SJCRH30 (cell line): ENCODE measurements around the gene FRS3. TPM values are rescaled to one million over a fixed set of nuclear protein-coding genes. Genes with fewer than 3 reads are reported as not detected.

Experiments used
- DNase-seq, 2 experiments: peaks; one replicate each; pipeline ENCODE4 v3.0.0-alpha.2; 2015 to 2020
- H3K27ac ChIP-seq: fragments of 250-450 bp; sonication (Bioruptor Pico); 2 replicates; pipeline ENCODE4 v1.5.1; 2020; ENCODE audit warnings: mild to moderate bottlenecking, moderate library complexity
- H3K27me3 ChIP-seq: fragments of 250-450 bp; sonication (Bioruptor Pico); 2 replicates; pipeline ENCODE4 v1.5.1; 2020; ENCODE audit warnings: mild to moderate bottlenecking, moderate library complexity
- H3K36me3 ChIP-seq: fragments of 250-450 bp; sonication (Bioruptor Pico); 2 replicates; pipeline ENCODE4 v1.5.1; 2020; ENCODE audit warnings: mild to moderate bottlenecking, moderate library complexity
- H3K4me1 ChIP-seq: fragments of 250-450 bp; sonication (Bioruptor Pico); 2 replicates; pipeline ENCODE4 v1.5.1; 2020; ENCODE audit warnings: mild to moderate bottlenecking, moderate library complexity
- H3K4me3 ChIP-seq: fragments of 250-450 bp; sonication (Bioruptor Pico); 2 replicates; pipeline ENCODE4 v1.5.1; 2020; ENCODE audit warnings: mild to moderate bottlenecking, moderate library complexity
- H3K9me3 ChIP-seq: fragments of 250-450 bp; sonication (Bioruptor Pico); replicated peaks from 2 replicates; pipeline ENCODE4 v1.5.1; 2020; ENCODE audit warnings: mild to moderate bottlenecking, moderate library complexity
- total RNA-seq: library from RNA; depleted of rRNA; stranded (reverse); fragments of >200 nt; shearing (Covaris generic); gene quantifications from 2 replicates; pipeline ENCODE4 v1.2.3, GENCODE V29; 2014

Gene FRS3
- total RNA-seq, 1 experiment from 2014 or later = 2.6 TPM

DNA sequence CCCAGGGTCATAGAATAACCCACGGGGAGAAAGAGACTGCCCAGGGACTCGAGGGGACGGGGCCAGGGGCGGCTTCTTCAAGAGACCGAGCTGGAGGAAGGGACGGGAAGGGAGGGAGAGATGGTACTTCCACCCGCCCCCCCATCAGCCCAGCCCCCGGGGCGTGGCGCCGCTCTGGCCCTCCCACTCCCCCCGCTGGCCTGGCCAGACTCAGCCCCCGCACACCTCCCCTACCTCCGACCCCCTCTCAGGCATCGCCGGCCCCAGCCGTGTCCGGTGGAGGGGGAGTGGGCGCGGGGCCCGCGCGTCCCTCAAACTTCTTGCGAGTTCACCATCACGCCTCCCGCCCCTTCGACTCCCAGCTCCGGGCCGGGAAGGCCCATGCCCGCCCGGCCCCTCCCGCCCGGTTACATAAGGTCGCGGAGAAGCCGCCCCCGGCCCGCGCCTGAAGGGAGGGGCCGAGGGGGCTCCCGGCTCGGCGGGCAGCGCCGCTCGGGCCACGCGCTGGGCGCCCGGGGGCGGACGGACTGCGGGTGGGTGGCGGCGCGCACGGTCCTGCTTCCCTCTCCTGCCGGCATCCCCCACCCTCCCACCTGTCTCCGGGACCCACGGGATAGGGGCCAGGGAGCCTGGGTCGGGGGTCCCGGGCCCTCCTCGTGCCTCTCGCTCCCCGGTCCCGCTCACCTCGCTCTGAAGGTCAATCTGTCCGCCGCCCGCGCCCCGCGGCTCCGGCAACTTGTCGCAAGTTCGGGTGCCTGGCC is 44.9 kb downstream of the FRS3 start:
- no peaks in the 10 kb centered on the region for H3K36me3 ChIP-seq
- peaks cover 6% of the 10 kb centered on the region; the same call in 1 of the 2 replicates for H3K4me1 ChIP-seq
- peak overlapping the region; percentile 56 for H3K4me3 ChIP-seq
- no peaks in the 10 kb centered on the region for H3K9me3 ChIP-seq
- H3K27ac ChIP-seq = no peak overlapping the region
- peak; percentile 62 to 74 for DNase-seq
- H3K27me3 ChIP-seq = 0 out of 2 replicates have a peak, but pooled peaks cover 4% of the 10 kb centered on the region

- DNase-seq = peak; percentile 79 to 84
Measured at GRCh38 chr6:41733707-41734665, 45.7 kb downstream of the FRS3 start.

DNA sequence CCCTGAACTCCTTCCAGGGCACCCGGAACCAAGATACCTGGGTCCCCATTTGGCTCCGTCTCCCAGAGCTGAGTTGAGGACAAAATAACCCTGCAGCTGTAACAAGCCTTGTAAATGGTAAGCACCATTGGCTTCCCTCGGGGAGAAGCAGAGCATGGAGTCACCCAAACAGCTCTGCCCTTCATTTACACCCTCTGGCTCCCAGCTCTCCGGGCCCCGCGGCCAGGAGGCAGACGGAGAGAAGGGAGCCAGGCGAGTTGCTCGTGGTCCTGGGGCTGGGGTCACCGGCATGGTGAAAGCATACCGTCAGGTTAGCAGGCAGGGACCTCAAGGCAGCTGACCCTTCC is 46.4 kb downstream of the FRS3 start:
- no peaks in the 10 kb centered on the region for H3K9me3 ChIP-seq
- no peak overlapping the region for H3K27ac ChIP-seq
- DNase-seq = no peak
- H3K4me3 ChIP-seq = peak overlapping the region; percentile 56
- peaks cover 15% of the 10 kb centered on the region; the same call in 1 of the 2 replicates for H3K27me3 ChIP-seq
- no peaks in the 10 kb centered on the region for H3K36me3 ChIP-seq
- H3K4me1 ChIP-seq = peaks cover 6% of the 10 kb centered on the region; the same call in 1 of the 2 replicates

More at GRCh38 chr6:41733707-41734665, 45.7 kb downstream of the FRS3 start:
- no peaks in the 10 kb centered on the region for H3K36me3 ChIP-seq
- H3K4me3 ChIP-seq = peak overlapping the region; percentile 56
- no peak overlapping the region for H3K27ac ChIP-seq
- H3K9me3 ChIP-seq = no peaks in the 10 kb centered on the region
- peaks cover 6% of the 10 kb centered on the region; the same call in 1 of the 2 replicates for H3K4me1 ChIP-seq
- H3K27me3 ChIP-seq = peaks cover 8% of the 10 kb centered on the region; the same call in 1 of the 2 replicates

GRCh38 chr6:41732591-41733359 is 46.9 kb downstream of the FRS3 start:
- Histone ChIP-seq H3K4me1 (peaks cover 6% of the 10 kb centered on the region; the same call in 1 of the 2 replicates), H3K27ac (no peak overlapping the region), H3K36me3 (no peaks in the 10 kb centered on the region), H3K4me3 (no peak overlapping the region), H3K9me3 (no peaks in the 10 kb centered on the region), H3K27me3 (peaks cover 20% of the 10 kb centered on the region)
- no peak for DNase-seq

DNA sequence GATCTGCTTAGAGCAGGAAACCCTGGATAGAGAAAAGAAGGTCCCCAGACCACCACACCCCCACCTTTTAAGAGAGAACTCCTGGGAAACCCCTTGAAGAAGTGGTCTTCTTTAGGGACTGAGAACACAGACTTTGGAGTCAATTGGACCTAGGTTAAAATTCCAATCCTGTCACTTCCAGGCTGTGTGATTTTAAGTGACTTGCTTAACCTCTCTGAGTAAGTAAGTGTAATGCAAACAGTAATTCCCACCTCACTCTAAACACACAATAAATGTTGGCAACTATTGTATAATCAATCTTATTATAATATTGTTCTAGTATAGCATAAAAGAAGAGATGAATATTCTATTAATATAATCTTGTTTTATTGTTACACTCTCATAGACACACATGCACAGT is 47.6 kb downstream of the FRS3 start:
- H3K9me3 ChIP-seq = no peaks in the 10 kb centered on the region
- H3K4me3 ChIP-seq = no peak overlapping the region
- no peak overlapping the region for H3K27ac ChIP-seq
- DNase-seq = no peak
- no peaks in the 10 kb centered on the region for H3K36me3 ChIP-seq
- H3K27me3 ChIP-seq = peaks cover 26% of the 10 kb centered on the region
- H3K4me1 ChIP-seq = peaks cover 6% of the 10 kb centered on the region; the same call in 1 of the 2 replicates

DNA sequence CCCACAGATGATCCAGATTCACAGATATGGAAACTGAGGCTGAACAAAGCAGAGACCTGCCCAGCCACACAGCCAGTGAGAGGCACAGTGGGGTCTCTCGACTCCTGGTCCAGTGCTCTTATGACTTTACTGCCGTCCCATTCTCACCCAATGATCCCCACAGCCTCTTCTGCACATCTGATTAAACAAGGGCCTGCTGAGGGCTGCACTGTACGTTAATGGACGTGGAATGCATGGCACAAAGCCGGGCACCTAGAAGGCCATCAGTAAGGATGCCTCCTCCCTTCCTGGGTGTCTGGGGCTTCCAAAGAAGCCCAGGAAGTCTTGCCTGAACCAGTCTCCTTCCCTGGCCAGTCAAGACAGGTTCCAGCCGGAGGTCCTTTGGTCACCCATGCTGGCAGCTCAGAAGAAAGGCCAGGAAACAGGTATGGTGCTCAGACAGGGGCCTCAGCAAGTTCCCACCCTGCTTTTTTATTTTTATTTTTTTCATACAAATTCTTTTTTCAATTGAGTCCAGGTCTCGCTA is 48.1 kb downstream of the FRS3 start:
- no peaks in the 10 kb centered on the region for H3K9me3 ChIP-seq
- no peak overlapping the region for H3K27ac ChIP-seq
- peaks cover 27% of the 10 kb centered on the region for H3K27me3 ChIP-seq
- no peak for DNase-seq
- peaks cover 6% of the 10 kb centered on the region; the same call in 1 of the 2 replicates for H3K4me1 ChIP-seq
- no peaks in the 10 kb centered on the region for H3K36me3 ChIP-seq
- no peak overlapping the region for H3K4me3 ChIP-seq

- Histone ChIP-seq H3K36me3 (no peaks in the 10 kb centered on the region), H3K4me3 (no peak overlapping the region), H3K9me3 (no peaks in the 10 kb centered on the region), H3K27ac (no peak overlapping the region), H3K4me1 (peaks cover 4% of the 10 kb centered on the region; the same call in 1 of the 2 replicates), H3K27me3 (peaks cover 32% of the 10 kb centered on the region)
- DNase-seq = no peak
Measured at GRCh38 chr6:41730531-41731436, 48.9 kb downstream of the FRS3 start.

DNA sequence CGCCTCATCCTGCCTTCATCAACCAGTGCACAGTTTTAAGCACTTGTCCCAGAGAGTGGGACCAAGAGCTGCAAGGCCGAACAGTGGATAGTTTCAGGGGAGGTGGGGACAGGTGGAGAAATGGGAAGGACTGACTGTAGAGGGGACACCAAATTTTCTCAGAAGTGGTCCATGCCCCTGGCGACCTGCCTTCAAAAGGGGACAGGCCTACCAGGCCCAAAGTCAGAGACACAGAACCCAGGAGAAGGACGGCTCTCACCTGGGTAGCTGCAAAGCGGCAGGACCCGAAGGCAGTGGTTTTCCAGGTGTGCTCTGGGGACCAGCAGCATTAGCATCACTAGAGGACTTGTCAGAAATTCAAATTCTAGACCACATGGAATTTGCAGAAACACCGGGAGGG is 50.1 kb downstream of the FRS3 start:
- Histone ChIP-seq H3K27ac (no peak overlapping the region), H3K4me3 (no peak overlapping the region), H3K9me3 (no peaks in the 10 kb centered on the region), H3K27me3 (peaks cover 36% of the 10 kb centered on the region), H3K4me1 (0 out of 2 replicates have a peak, but pooled peaks cover 3% of the 10 kb centered on the region), H3K36me3 (no peaks in the 10 kb centered on the region)
- no peak for DNase-seq

GRCh38 chr6:41728954-41729353 is 50.7 kb downstream of the FRS3 start:
- Histone ChIP-seq H3K27ac (no peak overlapping the region), H3K27me3 (peaks cover 36% of the 10 kb centered on the region), H3K4me1 (0 out of 2 replicates have a peak, but pooled peaks cover 3% of the 10 kb centered on the region), H3K36me3 (no peaks in the 10 kb centered on the region), H3K4me3 (no peak overlapping the region), H3K9me3 (no peaks in the 10 kb centered on the region)
- no peak for DNase-seq

GRCh38 chr6:41728073-41728936 is 51.4 kb downstream of the FRS3 start:
- H3K27ac ChIP-seq = no peak overlapping the region
- no peaks in the 10 kb centered on the region for H3K4me1 ChIP-seq
- no peak for DNase-seq

GRCh38 chr6:41727705-41728072 is 52.0 kb downstream of the FRS3 start:
- Histone ChIP-seq H3K36me3 (no peaks in the 10 kb centered on the region), H3K4me1 (no peaks in the 10 kb centered on the region), H3K27ac (no peak overlapping the region), H3K9me3 (no peaks in the 10 kb centered on the region), H3K27me3 (peaks cover 39% of the 10 kb centered on the region), H3K4me3 (no peak overlapping the region)
- DNase-seq = no peak

More at GRCh38 chr6:41728073-41728936, 51.4 kb downstream of the FRS3 start:
- Histone ChIP-seq H3K27me3 (peaks cover 39% of the 10 kb centered on the region), H3K36me3 (no peaks in the 10 kb centered on the region), H3K4me3 (no peak overlapping the region), H3K9me3 (no peaks in the 10 kb centered on the region)

DNA sequence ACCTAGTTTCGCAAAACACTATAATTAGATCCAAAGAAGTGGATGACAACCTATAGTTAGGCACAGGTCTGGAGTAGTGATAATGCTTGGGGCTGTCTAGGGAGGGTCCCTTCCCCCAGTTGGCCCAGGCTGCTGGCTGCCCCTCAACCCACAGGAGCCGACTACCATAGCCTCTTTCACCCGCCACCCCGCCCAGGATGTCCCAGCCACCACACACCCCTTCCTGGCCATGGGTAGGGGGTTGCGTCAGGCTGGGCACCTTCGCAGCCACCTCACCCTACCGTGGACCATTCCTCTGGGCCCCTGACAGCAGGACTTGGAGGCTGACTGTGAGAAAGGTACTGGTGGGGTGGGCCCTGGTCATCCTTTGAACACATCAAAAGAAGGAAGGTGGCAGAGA is 52.8 kb downstream of the FRS3 start:
- Histone ChIP-seq H3K36me3 (no peaks in the 10 kb centered on the region), H3K4me1 (no peaks in the 10 kb centered on the region), H3K9me3 (no peaks in the 10 kb centered on the region), H3K4me3 (no peak overlapping the region), H3K27me3 (peaks cover 45% of the 10 kb centered on the region), H3K27ac (no peak overlapping the region)
- no peak for DNase-seq
